ENCODE measurements around the gene RSPRY1. TPM values are rescaled to one million over a fixed set of nuclear protein-coding genes. Genes with fewer than 3 reads are reported as not detected.
A peak's percentile ranks its signal among the peaks of the same experiment; 100 is the strongest.

The RSPRY1 gene
- total RNA-seq, 1 donor from 2014 or later, result 37.6 TPM

DNA sequence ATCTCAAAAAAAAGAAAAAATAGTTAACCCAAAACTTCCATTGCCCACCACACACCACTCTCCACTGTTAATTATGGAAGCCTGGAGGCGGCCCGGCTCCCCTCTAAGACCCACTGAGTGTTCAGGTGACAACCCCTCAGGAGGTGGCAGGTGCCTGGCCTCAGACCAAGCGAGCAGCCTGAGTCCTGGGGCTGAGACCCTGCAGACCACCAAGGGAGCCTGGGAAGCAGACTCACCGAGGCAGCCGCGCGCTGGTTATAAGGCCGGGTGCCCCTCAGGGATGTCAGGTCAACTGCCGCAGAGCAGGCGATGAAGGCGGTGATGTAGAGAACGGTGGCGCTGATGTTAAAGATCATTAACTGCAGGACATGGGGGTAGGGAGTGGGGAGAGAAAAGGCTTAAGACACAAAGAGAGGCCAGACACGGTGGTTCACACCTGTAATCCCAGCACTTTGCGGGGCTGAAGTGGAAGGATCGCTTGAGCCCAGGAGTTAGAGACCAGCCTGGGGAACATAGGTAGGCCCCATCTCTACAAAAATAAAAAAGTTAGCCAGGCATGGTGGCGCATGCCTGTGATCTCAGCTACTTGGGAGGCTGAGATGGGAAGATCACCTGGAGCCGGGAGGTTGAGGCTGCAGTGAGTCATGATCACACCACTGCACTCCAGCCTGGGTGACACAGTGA lies 72.2 kb downstream of the RSPRY1 start:
- Histone ChIP-seq H3K4me1 (peaks cover 38% of the 10 kb centered on the region), H3K27ac (no peak overlapping the region), H3K27me3 (no peaks in the 10 kb centered on the region), H3K9me3 (no peaks in the 10 kb centered on the region), H3K36me3 (peaks cover 0 to 18% of the 10 kb centered on the region in 2 donors), H3K4me3 (no peak overlapping the region)
- intact Hi-C loops (cut with DNase I), result no loop called here
- no peak for TF ChIP-seq POLR2AphosphoS5 (IDR thresholded peaks at IDR 0.05; ENCODE audit: insufficient read depth in 1 of 2, low read depth in 1 of 2)
- TF ChIP-seq, protein P1, sequence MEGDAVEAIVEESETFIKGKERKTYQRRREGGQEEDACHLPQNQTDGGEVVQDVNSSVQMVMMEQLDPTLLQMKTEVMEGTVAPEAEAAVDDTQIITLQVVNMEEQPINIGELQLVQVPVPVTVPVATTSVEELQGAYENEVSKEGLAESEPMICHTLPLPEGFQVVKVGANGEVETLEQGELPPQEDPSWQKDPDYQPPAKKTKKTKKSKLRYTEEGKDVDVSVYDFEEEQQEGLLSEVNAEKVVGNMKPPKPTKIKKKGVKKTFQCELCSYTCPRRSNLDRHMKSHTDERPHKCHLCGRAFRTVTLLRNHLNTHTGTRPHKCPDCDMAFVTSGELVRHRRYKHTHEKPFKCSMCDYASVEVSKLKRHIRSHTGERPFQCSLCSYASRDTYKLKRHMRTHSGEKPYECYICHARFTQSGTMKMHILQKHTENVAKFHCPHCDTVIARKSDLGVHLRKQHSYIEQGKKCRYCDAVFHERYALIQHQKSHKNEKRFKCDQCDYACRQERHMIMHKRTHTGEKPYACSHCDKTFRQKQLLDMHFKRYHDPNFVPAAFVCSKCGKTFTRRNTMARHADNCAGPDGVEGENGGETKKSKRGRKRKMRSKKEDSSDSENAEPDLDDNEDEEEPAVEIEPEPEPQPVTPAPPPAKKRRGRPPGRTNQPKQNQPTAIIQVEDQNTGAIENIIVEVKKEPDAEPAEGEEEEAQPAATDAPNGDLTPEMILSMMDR (IDR thresholded peaks at IDR 0.05), result no peak
- TF ChIP-seq POLR2A (IDR thresholded peaks at IDR 0.05), result no peak
- DNase-seq (ENCODE audit: extremely low spot score in 2 of 2), result no peak

DNA sequence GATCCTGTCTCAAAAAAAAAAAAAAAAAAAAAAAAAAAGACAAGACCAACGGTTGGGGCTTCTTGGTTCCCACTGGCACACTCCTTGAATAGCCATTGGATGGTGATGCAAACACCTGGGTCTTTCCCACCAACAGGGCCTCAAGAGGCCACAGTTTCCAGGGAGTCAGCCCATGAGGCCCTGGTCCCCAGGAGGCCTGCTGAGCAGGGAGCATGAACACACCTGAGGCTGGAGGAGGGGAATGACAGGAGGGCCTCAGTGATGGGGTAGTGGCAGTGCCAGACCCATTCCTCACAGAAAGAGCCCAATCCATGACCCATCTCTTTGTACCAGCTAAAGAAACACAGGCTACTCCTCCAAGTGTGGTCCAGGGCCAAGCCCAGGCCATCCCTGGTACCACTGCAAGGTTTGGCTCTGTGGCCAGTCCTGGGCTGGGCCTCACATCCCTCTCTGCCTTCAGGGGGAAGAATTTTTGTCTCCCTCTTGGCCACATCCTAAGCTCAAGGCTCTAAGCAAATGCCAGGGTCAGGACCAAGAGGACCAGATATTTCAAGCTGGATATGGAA lies 72.9 kb downstream of the RSPRY1 start:
- no peak overlapping the region for H3K4me3 ChIP-seq
- TF ChIP-seq POLR2A (IDR thresholded peaks at IDR 0.05) (no peak), POLR2AphosphoS5 (IDR thresholded peaks at IDR 0.05; ENCODE audit: insufficient read depth in 1 of 2, low read depth in 1 of 2) (no peak)
- TF ChIP-seq, protein P1 (IDR thresholded peaks at IDR 0.05), result no peak
- H3K9me3 ChIP-seq, result no peaks in the 10 kb centered on the region
- intact Hi-C loops (cut with DNase I), result no loop called here
- no peak for DNase-seq (ENCODE audit: extremely low spot score in 2 of 2)
- H3K27ac ChIP-seq, result no peak overlapping the region
- peaks cover 42% of the 10 kb centered on the region for H3K4me1 ChIP-seq
- H3K27me3 ChIP-seq, result no peaks in the 10 kb centered on the region
- H3K36me3 ChIP-seq, result peaks cover 0 to 14% of the 10 kb centered on the region in 2 donors

DNA sequence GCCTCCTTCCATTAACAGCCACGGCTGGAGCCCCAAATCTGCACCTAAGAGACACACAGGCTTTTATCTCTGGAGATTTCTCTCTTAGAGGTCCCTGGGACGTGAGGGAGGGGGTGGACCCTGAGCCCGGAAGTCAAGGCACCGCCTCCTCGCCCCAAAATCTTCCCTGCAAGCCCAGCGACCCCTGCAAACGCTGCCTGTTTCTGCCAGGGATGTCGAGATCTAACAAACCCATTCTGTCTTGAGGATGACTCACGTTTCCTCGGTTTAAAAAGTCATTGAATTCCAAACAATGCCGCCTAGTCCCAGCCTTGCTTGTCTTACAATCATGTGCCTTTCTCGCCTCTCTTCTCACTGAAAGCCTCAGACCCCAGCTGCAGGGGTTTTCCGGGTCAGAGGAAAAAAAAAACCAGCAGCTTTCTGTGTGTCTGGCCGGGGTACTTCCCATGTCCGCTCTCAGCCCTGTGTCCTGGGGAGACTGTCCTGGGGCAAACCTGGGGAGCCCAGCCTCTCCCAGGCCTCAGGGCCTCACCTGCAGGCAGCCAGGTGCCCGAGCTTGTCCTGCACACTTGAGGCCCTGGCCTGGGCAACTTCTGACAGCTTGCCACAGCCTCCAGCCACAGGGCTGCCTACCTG lies 74.3 kb downstream of the RSPRY1 start:
- H3K4me1 ChIP-seq, result peaks cover 53% of the 10 kb centered on the region
- DNase-seq (ENCODE audit: extremely low spot score in 2 of 2), result no peak

DNA sequence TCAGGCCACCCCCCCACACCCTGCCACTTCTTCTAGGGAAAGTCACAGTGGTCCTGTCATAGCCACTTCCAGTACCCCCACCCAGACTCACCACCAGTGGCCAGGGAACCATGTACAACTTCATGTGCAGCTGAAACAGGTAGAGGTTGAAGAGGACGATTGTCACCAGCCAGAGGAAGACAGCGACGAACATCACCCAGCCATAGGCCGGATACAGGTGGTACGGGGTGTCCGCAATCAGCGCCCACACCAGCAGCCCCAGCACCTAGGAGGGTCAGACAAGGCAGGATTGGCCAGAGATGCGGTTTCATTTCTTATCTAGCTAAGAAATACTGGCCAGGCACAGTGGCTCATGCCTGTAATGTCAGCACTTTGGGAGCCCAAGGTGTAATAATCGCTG lies 75.7 kb downstream of the RSPRY1 start:
- Histone ChIP-seq H3K27ac (peak overlapping the region; percentile 69), H3K27me3 (no peaks in the 10 kb centered on the region), H3K36me3 (no peaks in the 10 kb centered on the region), H3K4me3 (no peak overlapping the region), H3K9me3 (no peaks in the 10 kb centered on the region), H3K4me1 (peaks cover 49% of the 10 kb centered on the region)
- no peak for TF ChIP-seq POLR2AphosphoS5 (IDR thresholded peaks at IDR 0.05; ENCODE audit: insufficient read depth in 1 of 2, low read depth in 1 of 2)
- TF ChIP-seq POLR2A (IDR thresholded peaks at IDR 0.05), result no peak
- TF ChIP-seq, protein P1 (IDR thresholded peaks at IDR 0.05), result no peak
- intact Hi-C loops (cut with DNase I), result no loop called here
- no peak for DNase-seq (ENCODE audit: extremely low spot score in 2 of 2)

More for the DNA sequence above, 74.3 kb downstream of the RSPRY1 start:
- intact Hi-C loops (cut with DNase I), result no loop called here
- TF ChIP-seq, protein P1 (IDR thresholded peaks at IDR 0.05), result no peak
- TF ChIP-seq POLR2AphosphoS5 (IDR thresholded peaks at IDR 0.05; ENCODE audit: insufficient read depth in 1 of 2, low read depth in 1 of 2), result peak in 1 of 2 donors; percentile 72
- H3K36me3 ChIP-seq, result peaks cover 0 to under 1% of the 10 kb centered on the region in 2 donors
- H3K9me3 ChIP-seq, result no peaks in the 10 kb centered on the region
- no peak overlapping the region for H3K4me3 ChIP-seq
- no peaks in the 10 kb centered on the region for H3K27me3 ChIP-seq
- peak overlapping the region; percentile 69 for H3K27ac ChIP-seq
